Osteoblast (primary cell): Measurements from ENCODE around the gene HPCA. TPM values are rescaled to one million over a fixed set of nuclear protein-coding genes. Genes with fewer than 3 reads are reported as not detected.
A peak's percentile ranks its signal among the peaks of the same experiment; 100 is the strongest.

ENCODE experiments used
- DNase-seq: peaks from one replicate; pipeline ENCODE4 v3.0.0; 2011; ENCODE audit warnings: low spot score, mixed read lengths; ENCODE audit not compliant: insufficient read length; ENCODE audit errors: missing footprints
- H2AFZ ChIP-seq: 2 replicates; pipeline ENCODE4 v1.6.0; 2011; ENCODE audit warnings: mild to moderate bottlenecking, low read length
- H3K27ac ChIP-seq: 2 replicates; pipeline ENCODE4 v1.5.1; 2011; ENCODE audit warnings: mild to moderate bottlenecking, low read depth, low read length, moderate library complexity
- H3K27me3 ChIP-seq: 2 replicates; pipeline ENCODE4 v1.6.0; 2012; ENCODE audit warnings: mild to moderate bottlenecking, control low read depth, inconsistent platforms, low read length, moderate library complexity; ENCODE audit not compliant: insufficient read depth
- H3K36me3 ChIP-seq: 2 replicates; pipeline ENCODE4 v1.5.1; 2011; ENCODE audit warnings: mild to moderate bottlenecking, low read length, control low read depth, moderate library complexity; ENCODE audit not compliant: insufficient read depth
- H3K4me1 ChIP-seq: 2 replicates; pipeline ENCODE4 v1.5.1; 2011; ENCODE audit warnings: mild to moderate bottlenecking, low read length, control low read depth, moderate library complexity; ENCODE audit not compliant: insufficient read depth
- H3K4me2 ChIP-seq: 2 replicates; pipeline ENCODE4 v1.6.0; 2011; ENCODE audit warnings: mild to moderate bottlenecking, low read length; ENCODE audit not compliant: insufficient read depth
- H3K4me3 ChIP-seq: fragments of 200-600 bp; sonication (generic); 3 replicates; pipeline ENCODE4 v1.5.1; 2012; ENCODE audit warnings: mild to moderate bottlenecking, low read length, inconsistent platforms; ENCODE audit not compliant: insufficient read depth
- H3K79me2 ChIP-seq: 2 replicates; pipeline ENCODE4 v1.6.0; 2012; ENCODE audit warnings: mild to moderate bottlenecking, low read length, control low read depth, inconsistent platforms; ENCODE audit not compliant: insufficient read depth
- H3K9me3 ChIP-seq: 2 replicates; pipeline ENCODE4 v1.5.1; 2011; ENCODE audit warnings: low read depth, low read length, control low read depth
- H4K20me1 ChIP-seq: 2 replicates; pipeline ENCODE4 v1.6.0; 2012; ENCODE audit warnings: mild to moderate bottlenecking, low read length, control low read depth; ENCODE audit not compliant: insufficient read depth
- CTCF ChIP-seq: IDR thresholded peaks from 2 replicates; pipeline ENCODE4 v1.5.1; 2011; ENCODE audit warnings: mild to moderate bottlenecking, low read depth, low read length, moderate library complexity; ENCODE audit errors: extremely low read depth
- total RNA-seq: library from RNA; depleted of rRNA; stranded (reverse); fragments of >200 nt; gene quantifications from 2 replicates; pipeline ENCODE4 v1.2.3, GENCODE V29; 2012

HPCA gene
- total RNA-seq, 1 donor, result not detected

- peak; percentile 74 for DNase-seq
- H3K79me2 ChIP-seq, result no peaks in the 10 kb centered on the region
- TF ChIP-seq CTCF, result no peak
- H3K27ac ChIP-seq, result no peak overlapping the region
- peaks cover 6% of the 10 kb centered on the region for H3K4me1 ChIP-seq
- H3K36me3 ChIP-seq, result no peaks in the 10 kb centered on the region
- H3K9me3 ChIP-seq, result no peaks in the 10 kb centered on the region
- H2AFZ ChIP-seq, result no peak overlapping the region
- no peak overlapping the region for H3K4me2 ChIP-seq
- H4K20me1 ChIP-seq, result no peaks in the 10 kb centered on the region
- H3K4me3 ChIP-seq, result no peak overlapping the region
- peaks cover 20% of the 10 kb centered on the region for H3K27me3 ChIP-seq
Observed at GRCh38 chr1:32868806-32869455, 17.4 kb upstream of the HPCA start.

GRCh38 chr1:32869923-32870614, 16.2 kb upstream of the HPCA start:
- Histone ChIP-seq H3K9me3 (no peaks in the 10 kb centered on the region), H3K4me2 (peak overlapping the region; percentile 54), H2AFZ (no peak overlapping the region), H3K36me3 (no peaks in the 10 kb centered on the region), H4K20me1 (no peaks in the 10 kb centered on the region), H3K27ac (no peak overlapping the region), H3K27me3 (peaks cover 20% of the 10 kb centered on the region), H3K4me3 (peak overlapping the region; percentile 3), H3K79me2 (no peaks in the 10 kb centered on the region), H3K4me1 (peaks cover 6% of the 10 kb centered on the region)
- no peak for TF ChIP-seq CTCF
- peak; percentile 43 for DNase-seq

- peaks cover 6% of the 10 kb centered on the region for H3K4me1 ChIP-seq
- DNase-seq, result peak; percentile 93
- H4K20me1 ChIP-seq, result no peaks in the 10 kb centered on the region
- peaks cover 20% of the 10 kb centered on the region for H3K27me3 ChIP-seq
- peak within 1 kb of the TSS; percentile 63 for H2AFZ ChIP-seq
- H3K79me2 ChIP-seq, result no peaks in the 10 kb centered on the region
- no peak for TF ChIP-seq CTCF
- no peaks in the 10 kb centered on the region for H3K36me3 ChIP-seq
- no peaks in the 10 kb centered on the region for H3K9me3 ChIP-seq
- no peak within 1 kb of the TSS for H3K27ac ChIP-seq
- H3K4me3 ChIP-seq, result peak within 1 kb of the TSS; percentile 64
- peak within 1 kb of the TSS; percentile 77 for H3K4me2 ChIP-seq
Observed at GRCh38 chr1:32870615-32871363, 15.5 kb upstream of the HPCA start, which contains the start of gene FNDC5. FNDC5 (minus strand) TSS chr1:32870912.
